Nephron (organoid): ENCODE measurements around the gene EPHA2.

Source experiments
- H3K27ac Mint-ChIP-seq, 3 experiments: 2 replicates each; pipeline ENCODE4 v1.8.0; 2020; ENCODE audit warnings: mixed read lengths in 3 of 3, mild to moderate bottlenecking in 2 of 3, moderate library complexity in 1 of 3
- H3K27me3 Mint-ChIP-seq: 2 replicates; pipeline ENCODE4 v1.8.0; 2021; ENCODE audit warnings: low read depth, mild to moderate bottlenecking, moderate library complexity, mixed read lengths
- H3K36me3 Mint-ChIP-seq: 2 replicates; pipeline ENCODE4 v1.8.0; 2020; ENCODE audit warnings: low read depth, mixed read lengths
- H3K4me1 Mint-ChIP-seq: 2 replicates; pipeline ENCODE4 v1.8.0; 2020; ENCODE audit warnings: mixed read lengths
- H3K4me3 Mint-ChIP-seq, 3 experiments: 2 replicates each; pipeline ENCODE4 v1.8.0; 2020; ENCODE audit warnings: mild to moderate bottlenecking in 3 of 3, mixed read lengths in 3 of 3, moderate library complexity in 2 of 3
- H3K9me3 Mint-ChIP-seq: 2 replicates; pipeline ENCODE4 v1.8.0; 2020; ENCODE audit warnings: mixed read lengths
- CTCF ChIP-seq, 3 experiments: fragments of 200-600 bp; sonication (generic); IDR thresholded peaks; one replicate each; pipeline ENCODE4 v1.5.0; 2021; ENCODE audit warnings: antibody characterized with exemption in 3 of 3; ENCODE audit not compliant: unreplicated experiment in 3 of 3

Gene EPHA2

GRCh38 chr1:16087733-16088132 lies 68.1 kb downstream of the EPHA2 start:
- H3K9me3 Mint-ChIP-seq = no peaks in the 10 kb centered on the region
- H3K27me3 Mint-ChIP-seq = peaks cover 12% of the 10 kb centered on the region
- H3K4me1 Mint-ChIP-seq = no peaks in the 10 kb centered on the region
- H3K4me3 Mint-ChIP-seq = no peak overlapping the region
- H3K36me3 Mint-ChIP-seq = no peaks in the 10 kb centered on the region
- peak overlapping the region in 1 of 3 experiments; percentile 45 for H3K27ac Mint-ChIP-seq
- TF ChIP-seq CTCF (IDR thresholded peaks at IDR 0.05; ENCODE audit: unreplicated experiment in 3 of 3) = no peak

- Mint-ChIP-seq H3K4me1 (no peaks in the 10 kb centered on the region), H3K9me3 (no peaks in the 10 kb centered on the region), H3K4me3 (no peak overlapping the region), H3K36me3 (no peaks in the 10 kb centered on the region), H3K27me3 (peaks cover 4% of the 10 kb centered on the region), H3K27ac (peak overlapping the region in 1 of 3 experiments; percentile 41)
- TF ChIP-seq CTCF (IDR thresholded peaks at IDR 0.05; ENCODE audit: unreplicated experiment in 3 of 3) = no peak
Measured at GRCh38 chr1:16085522-16085921, 70.3 kb downstream of the EPHA2 start.

- no peak overlapping the region for H3K27ac Mint-ChIP-seq
- no peak overlapping the region for H3K4me3 Mint-ChIP-seq
- H3K36me3 Mint-ChIP-seq = no peaks in the 10 kb centered on the region
- no peak for TF ChIP-seq CTCF (IDR thresholded peaks at IDR 0.05; ENCODE audit: unreplicated experiment in 3 of 3)
- no peaks in the 10 kb centered on the region for H3K9me3 Mint-ChIP-seq
- H3K4me1 Mint-ChIP-seq = peaks cover 6% of the 10 kb centered on the region
- peaks cover 7% of the 10 kb centered on the region for H3K27me3 Mint-ChIP-seq
Measured at GRCh38 chr1:16083486-16083885, 72.4 kb downstream of the EPHA2 start.

- peaks cover 9% of the 10 kb centered on the region for H3K4me1 Mint-ChIP-seq
- peak; percentile 63 to 78 (median 71) for TF ChIP-seq CTCF (IDR thresholded peaks at IDR 0.05; ENCODE audit: unreplicated experiment in 3 of 3)
- peaks cover 11% of the 10 kb centered on the region for H3K27me3 Mint-ChIP-seq
- H3K36me3 Mint-ChIP-seq = no peaks in the 10 kb centered on the region
- no peak overlapping the region for H3K4me3 Mint-ChIP-seq
- no peaks in the 10 kb centered on the region for H3K9me3 Mint-ChIP-seq
- peak overlapping the region in 1 of 3 experiments; percentile 23 for H3K27ac Mint-ChIP-seq
Measured at GRCh38 chr1:16082283-16083038, 73.4 kb downstream of the EPHA2 start.

GRCh38 chr1:16081636-16082035 lies 74.2 kb downstream of the EPHA2 start:
- no peak overlapping the region for H3K27ac Mint-ChIP-seq

More at GRCh38 chr1:16081636-16082035, 74.2 kb downstream of the EPHA2 start:
- no peak for TF ChIP-seq CTCF (IDR thresholded peaks at IDR 0.05; ENCODE audit: unreplicated experiment in 3 of 3)
- Mint-ChIP-seq H3K36me3 (no peaks in the 10 kb centered on the region), H3K4me1 (peaks cover 17% of the 10 kb centered on the region), H3K27me3 (peaks cover 11% of the 10 kb centered on the region), H3K9me3 (no peaks in the 10 kb centered on the region), H3K4me3 (no peak overlapping the region)
